Inflammatory macrophage treated with lipopolysaccharide for 4 hours (primary cell): ENCODE measurements around the gene TUBA4B.

Experiments
- DNase-seq: peaks from one replicate; pipeline ENCODE4 v3.0.0-alpha.2; 2020

The TUBA4B gene

GRCh38 chr2:219252900-219253752 lies at the start of gene TUBA4B:
TUBA4B (plus strand) TSS chr2:219253243; CDS start chr2:219253408, 165 bp downstream.
- peak; percentile 33 for DNase-seq

- DNase-seq = no peak
Measured at GRCh38 chr2:219204425-219205164, 48.4 kb upstream of the TUBA4B start.

GRCh38 chr2:219205165-219205538 lies 47.9 kb upstream of the TUBA4B start:
- no peak for DNase-seq

- DNase-seq = no peak
Measured at GRCh38 chr2:219205981-219206327, 47.1 kb upstream of the TUBA4B start.

GRCh38 chr2:219206328-219207133 lies 46.5 kb upstream of the TUBA4B start, which contains the start of gene ZFAND2B:
ZFAND2B (plus strand) TSS chr2:219206782; CDS start chr2:219206988, 206 bp downstream.
- DNase-seq = peak; percentile 95

GRCh38 chr2:219207134-219207883 lies 45.7 kb upstream of the TUBA4B start:
- no peak for DNase-seq

- no peak for DNase-seq
Measured at GRCh38 chr2:219207884-219208740, 44.9 kb upstream of the TUBA4B start.

- no peak for DNase-seq
Measured at GRCh38 chr2:219209236-219210195, 43.5 kb upstream of the TUBA4B start.

GRCh38 chr2:219210196-219210885 lies 42.7 kb upstream of the TUBA4B start:
- DNase-seq = no peak

GRCh38 chr2:219210886-219211362 lies 42.1 kb upstream of the TUBA4B start:
- no peak for DNase-seq

GRCh38 chr2:219213026-219213415 lies 40.0 kb upstream of the TUBA4B start:
- DNase-seq = no peak

GRCh38 chr2:219213486-219214071 lies 39.5 kb upstream of the TUBA4B start:
- no peak for DNase-seq

GRCh38 chr2:219214141-219214540 lies 38.9 kb upstream of the TUBA4B start:
- DNase-seq = no peak

GRCh38 chr2:219214786-219215185 lies 38.3 kb upstream of the TUBA4B start:
- DNase-seq = no peak

- DNase-seq = no peak
Measured at GRCh38 chr2:219215871-219216534, 37.0 kb upstream of the TUBA4B start.

GRCh38 chr2:219216535-219216915 lies 36.5 kb upstream of the TUBA4B start:
- DNase-seq = no peak

- DNase-seq = peak; percentile 19
Measured at GRCh38 chr2:219218217-219218731, 34.8 kb upstream of the TUBA4B start.
